ENCODE results near the gene NRIP1. TPM values are rescaled to one million over a fixed set of nuclear protein-coding genes. Genes with fewer than 3 reads are reported as not detected.

Gene NRIP1
- total and polyA plus RNA-seq, 10 of the 15 experiments (the other 5 are each of a cell fraction or from before 2014, with no cell fraction given), result 2.9 to 26.1 (median 9.3) TPM

DNA sequence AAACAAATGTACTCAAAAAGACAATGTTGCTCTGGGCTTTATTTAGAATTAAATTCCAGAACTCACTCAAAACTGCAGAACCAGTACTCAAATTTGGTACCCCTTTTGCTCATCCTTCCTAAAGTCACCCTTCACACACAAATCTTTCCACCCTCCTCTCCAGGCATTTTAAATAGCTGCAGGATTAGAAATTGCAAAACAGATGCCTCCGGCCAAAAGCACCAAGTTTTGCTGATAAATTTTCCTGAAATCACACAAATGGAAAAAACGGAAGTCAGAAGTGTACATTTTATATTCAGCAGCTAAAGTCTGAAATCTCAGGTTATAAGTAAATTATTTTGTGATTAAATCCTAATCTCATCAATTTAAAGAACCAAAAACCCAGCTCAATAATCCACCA lies 147.0 kb downstream of the NRIP1 start:
- BruUV-seq (replicated peaks), result no TSS peak
- ATAC-seq (no peak), DNase-seq (ENCODE audit: low read depth, low spot score) (no peak), FAIRE-seq (no peak)
- intact Hi-C loops (cut with micrococcal nuclease; ENCODE audit: unreplicated experiment) (no loop called here), in situ Hi-C loops (cut with MboI) (no loop called here)
- H3K27ac ChIP-seq (ENCODE audit: control insufficient read depth, insufficient read depth), result no peak overlapping the region
- ChIA-PET CTCF (interaction anchor here (0.7 to 1.7 kb wide), 6 partner anchors 15 to 149 kb away, joined by 3 to 4 read pairs (median 3); no protein-coding TSS in a partner anchor), SMC1A (ENCODE audit: uncharacterized antibody, unreplicated experiment) (interaction anchor here (0.7 to 1.3 kb wide), 2 partner anchors 11 to 29 kb away, joined by 3 to 4 read pairs; no protein-coding TSS in a partner anchor), RAD21 (ENCODE audit: unreplicated experiment) (no interaction called here), POLR2A (no interaction called here)
- WGBS (ENCODE audit: insufficient coverage, insufficient replicate concordance, low lambda C conversion rate, missing lambda C conversion rate), result 25% methylated on average over 2 of the region's 2 CpGs
- H3K4me1 ChIP-seq (ENCODE audit: control insufficient read depth, insufficient read depth, low read length), result no peaks in the 10 kb centered on the region
- H3K79me2 ChIP-seq (ENCODE audit: control insufficient read depth, insufficient read depth, low read length), result no peaks in the 10 kb centered on the region
- no peaks in the 10 kb centered on the region for H3K27me3 ChIP-seq (replicated peaks in 1 of 2; ENCODE audit: control insufficient read depth in 2 of 2, insufficient read depth in 2 of 2, low read length in 1 of 2)
- H2AFZ ChIP-seq (ENCODE audit: control insufficient read depth, low read depth, low read length), result no peak overlapping the region
- no peaks in the 10 kb centered on the region for H4K20me1 ChIP-seq (ENCODE audit: control insufficient read depth, insufficient read depth)
- H3K9ac ChIP-seq (ENCODE audit: control insufficient read depth, insufficient read depth, low read length), result no peak overlapping the region
- H3K4me2 ChIP-seq (ENCODE audit: control insufficient read depth, insufficient read depth), result no peak overlapping the region
- no peak overlapping the region for H3K4me3 ChIP-seq
- TF ChIP-seq MTA2 (IDR thresholded peaks at IDR 0.05; ENCODE audit: low read depth) (no peak), CHD4 (IDR thresholded peaks at IDR 0.05) (no peak)
- H3K36me3 ChIP-seq (ENCODE audit: control insufficient read depth in 2 of 2, insufficient read depth in 2 of 2, low read length in 1 of 2), result no peaks in the 10 kb centered on the region
- H3K9me3 ChIP-seq (replicated peaks; ENCODE audit: control insufficient read depth, insufficient read depth, low read length), result no peaks in the 10 kb centered on the region

DNA sequence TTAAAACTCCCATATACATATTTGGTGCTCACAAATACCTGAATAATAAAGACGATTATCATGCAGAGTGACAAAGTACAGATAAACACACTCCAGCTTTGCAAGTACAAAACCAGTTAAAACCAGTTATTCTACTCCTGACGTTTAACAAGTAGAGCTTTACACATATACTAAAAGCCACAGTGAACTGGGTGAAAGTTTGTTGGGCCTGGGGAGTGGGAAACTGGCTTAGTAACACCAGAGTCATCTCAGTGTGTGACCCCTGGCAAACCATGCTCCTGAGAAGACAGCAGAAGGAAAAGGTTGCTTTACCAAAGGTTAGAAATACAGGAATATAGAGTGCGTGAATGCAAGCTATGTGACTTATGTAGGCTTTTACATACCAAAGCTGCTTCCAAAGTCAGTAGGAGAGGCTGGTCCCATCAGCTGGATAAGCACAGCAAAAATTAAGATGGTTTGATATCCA lies 148.1 kb downstream of the NRIP1 start:
- ATAC-seq, result no peak
- no TSS peak for BruUV-seq (replicated peaks)
- ChIA-PET CTCF (no interaction called here), RAD21 (ENCODE audit: unreplicated experiment) (no interaction called here), SMC1A (ENCODE audit: uncharacterized antibody, unreplicated experiment) (interaction anchor here (0.7 to 1.2 kb wide), 2 partner anchors 9 to 373 kb away, joined by 4 read pairs; no protein-coding TSS in a partner anchor), POLR2A (interaction anchor here (0.5 kb wide), 1 partner anchor 93 kb away, joined by 3 read pairs; no protein-coding TSS in a partner anchor)
- DNase-seq (ENCODE audit: low read depth, low spot score), result no peak
- no peak overlapping the region for H3K27ac ChIP-seq (ENCODE audit: control insufficient read depth, insufficient read depth)
- no peak overlapping the region for H2AFZ ChIP-seq (ENCODE audit: control insufficient read depth, low read depth, low read length)
- H3K27me3 ChIP-seq (replicated peaks in 1 of 2; ENCODE audit: control insufficient read depth in 2 of 2, insufficient read depth in 2 of 2, low read length in 1 of 2), result no peaks in the 10 kb centered on the region
- H3K4me1 ChIP-seq (ENCODE audit: control insufficient read depth, insufficient read depth, low read length), result no peaks in the 10 kb centered on the region
- FAIRE-seq, result no peak
- intact Hi-C loops (cut with micrococcal nuclease; ENCODE audit: unreplicated experiment), result no loop called here
- H3K9ac ChIP-seq (ENCODE audit: control insufficient read depth, insufficient read depth, low read length), result no peak overlapping the region
- no peak overlapping the region for H3K4me3 ChIP-seq
- TF ChIP-seq IKZF1 (conservative IDR thresholded peaks at IDR 0.05) (no peak), LARP7 (IDR thresholded peaks at IDR 0.05) (no peak), GABPA (IDR thresholded peaks at IDR 0.05; ENCODE audit: low read depth) (no peak), FOS (IDR thresholded peaks at IDR 0.05; ENCODE audit: borderline replicate concordance, extremely low read depth, insufficient read length) (no peak), CREB1 (IDR thresholded peaks at IDR 0.05; ENCODE audit: low read depth) (no peak), SPI1 (IDR thresholded peaks at IDR 0.05; ENCODE audit: borderline replicate concordance, insufficient read depth, low read depth, low read length) (no peak), SIX5 (IDR thresholded peaks at IDR 0.05; ENCODE audit: low read depth, low read length, severe bottlenecking) (no peak)
- TF ChIP-seq, protein P1, sequence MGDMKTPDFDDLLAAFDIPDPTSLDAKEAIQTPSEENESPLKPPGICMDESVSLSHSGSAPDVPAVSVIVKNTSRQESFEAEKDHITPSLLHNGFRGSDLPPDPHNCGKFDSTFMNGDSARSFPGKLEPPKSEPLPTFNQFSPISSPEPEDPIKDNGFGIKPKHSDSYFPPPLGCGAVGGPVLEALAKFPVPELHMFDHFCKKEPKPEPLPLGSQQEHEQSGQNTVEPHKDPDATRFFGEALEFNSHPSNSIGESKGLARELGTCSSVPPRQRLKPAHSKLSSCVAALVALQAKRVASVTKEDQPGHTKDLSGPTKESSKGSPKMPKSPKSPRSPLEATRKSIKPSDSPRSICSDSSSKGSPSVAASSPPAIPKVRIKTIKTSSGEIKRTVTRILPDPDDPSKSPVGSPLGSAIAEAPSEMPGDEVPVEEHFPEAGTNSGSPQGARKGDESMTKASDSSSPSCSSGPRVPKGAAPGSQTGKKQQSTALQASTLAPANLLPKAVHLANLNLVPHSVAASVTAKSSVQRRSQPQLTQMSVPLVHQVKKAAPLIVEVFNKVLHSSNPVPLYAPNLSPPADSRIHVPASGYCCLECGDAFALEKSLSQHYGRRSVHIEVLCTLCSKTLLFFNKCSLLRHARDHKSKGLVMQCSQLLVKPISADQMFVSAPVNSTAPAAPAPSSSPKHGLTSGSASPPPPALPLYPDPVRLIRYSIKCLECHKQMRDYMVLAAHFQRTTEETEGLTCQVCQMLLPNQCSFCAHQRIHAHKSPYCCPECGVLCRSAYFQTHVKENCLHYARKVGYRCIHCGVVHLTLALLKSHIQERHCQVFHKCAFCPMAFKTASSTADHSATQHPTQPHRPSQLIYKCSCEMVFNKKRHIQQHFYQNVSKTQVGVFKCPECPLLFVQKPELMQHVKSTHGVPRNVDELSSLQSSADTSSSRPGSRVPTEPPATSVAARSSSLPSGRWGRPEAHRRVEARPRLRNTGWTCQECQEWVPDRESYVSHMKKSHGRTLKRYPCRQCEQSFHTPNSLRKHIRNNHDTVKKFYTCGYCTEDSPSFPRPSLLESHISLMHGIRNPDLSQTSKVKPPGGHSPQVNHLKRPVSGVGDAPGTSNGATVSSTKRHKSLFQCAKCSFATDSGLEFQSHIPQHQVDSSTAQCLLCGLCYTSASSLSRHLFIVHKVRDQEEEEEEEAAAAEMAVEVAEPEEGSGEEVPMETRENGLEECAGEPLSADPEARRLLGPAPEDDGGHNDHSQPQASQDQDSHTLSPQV (IDR thresholded peaks at IDR 0.05), result no peak
- TF ChIP-seq, protein P2, sequence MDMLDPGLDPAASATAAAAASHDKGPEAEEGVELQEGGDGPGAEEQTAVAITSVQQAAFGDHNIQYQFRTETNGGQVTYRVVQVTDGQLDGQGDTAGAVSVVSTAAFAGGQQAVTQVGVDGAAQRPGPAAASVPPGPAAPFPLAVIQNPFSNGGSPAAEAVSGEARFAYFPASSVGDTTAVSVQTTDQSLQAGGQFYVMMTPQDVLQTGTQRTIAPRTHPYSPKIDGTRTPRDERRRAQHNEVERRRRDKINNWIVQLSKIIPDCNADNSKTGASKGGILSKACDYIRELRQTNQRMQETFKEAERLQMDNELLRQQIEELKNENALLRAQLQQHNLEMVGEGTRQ (IDR thresholded peaks at IDR 0.05; ENCODE audit: borderline replicate concordance, low read depth, low read length), result no peak
- TF ChIP-seq, protein P3, sequence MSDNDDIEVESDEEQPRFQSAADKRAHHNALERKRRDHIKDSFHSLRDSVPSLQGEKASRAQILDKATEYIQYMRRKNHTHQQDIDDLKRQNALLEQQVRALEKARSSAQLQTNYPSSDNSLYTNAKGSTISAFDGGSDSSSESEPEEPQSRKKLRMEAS (IDR thresholded peaks at IDR 0.05; ENCODE audit: low read depth, low read length), result no peak
- no peaks in the 10 kb centered on the region for H3K79me2 ChIP-seq (ENCODE audit: control insufficient read depth, insufficient read depth, low read length)
- no peaks in the 10 kb centered on the region for H3K36me3 ChIP-seq (ENCODE audit: control insufficient read depth in 2 of 2, insufficient read depth in 2 of 2, low read length in 1 of 2)
- H3K9me3 ChIP-seq (replicated peaks; ENCODE audit: control insufficient read depth, insufficient read depth, low read length), result no peaks in the 10 kb centered on the region
- WGBS (ENCODE audit: insufficient coverage, insufficient replicate concordance, low lambda C conversion rate, missing lambda C conversion rate), result 39% methylated on average over 3 of the region's 3 CpGs
- H3K4me2 ChIP-seq (ENCODE audit: control insufficient read depth, insufficient read depth), result no peak overlapping the region
- in situ Hi-C loops (cut with MboI), result no loop called here
- H4K20me1 ChIP-seq (ENCODE audit: control insufficient read depth, insufficient read depth), result no peaks in the 10 kb centered on the region

Measured in GM12878 (cell line).